NCI-H510A treated with DMSO at 0.1 percent for 48 hours (cell line): Measurements from ENCODE around the gene SIRPA.

Experiments
- DNase-seq: peaks from one replicate; lab custom pipeline; 2025; lab: John Stamatoyannopoulos, UW

The SIRPA gene

DNA sequence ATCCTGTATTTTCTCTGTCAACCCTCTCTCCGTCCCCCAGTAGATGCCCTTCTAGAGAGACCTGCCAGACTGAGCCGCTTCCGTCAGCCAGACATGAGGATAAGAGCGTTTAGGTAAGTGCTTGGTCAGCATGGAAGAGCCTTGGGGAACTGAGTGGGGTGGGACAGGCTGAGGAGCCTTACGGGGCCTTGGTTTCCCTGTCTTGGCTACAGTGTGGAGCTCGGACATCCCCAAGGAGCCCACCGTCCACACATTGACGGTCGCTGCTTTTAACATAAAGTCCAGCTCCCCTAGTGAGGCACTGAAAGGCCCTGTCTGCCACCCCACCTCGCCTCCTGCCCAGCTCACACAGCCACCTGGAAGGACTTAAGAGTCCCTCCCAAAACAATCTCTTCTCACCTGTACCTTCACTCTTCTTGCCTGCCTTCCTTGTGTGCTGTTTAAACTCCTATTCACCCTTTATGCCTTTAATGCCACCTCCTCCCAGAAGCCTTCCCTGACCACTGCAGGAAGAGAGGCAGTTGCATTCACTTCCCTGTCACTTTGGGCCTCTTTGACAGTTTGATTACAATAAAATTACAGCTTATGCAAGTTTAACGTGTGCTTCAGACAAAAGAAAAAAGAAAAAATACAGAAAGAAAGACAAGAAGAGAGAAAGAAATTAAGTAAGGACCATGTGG, 56.4 kb downstream of the SIRPA start:
- no peak for DNase-seq

DNA sequence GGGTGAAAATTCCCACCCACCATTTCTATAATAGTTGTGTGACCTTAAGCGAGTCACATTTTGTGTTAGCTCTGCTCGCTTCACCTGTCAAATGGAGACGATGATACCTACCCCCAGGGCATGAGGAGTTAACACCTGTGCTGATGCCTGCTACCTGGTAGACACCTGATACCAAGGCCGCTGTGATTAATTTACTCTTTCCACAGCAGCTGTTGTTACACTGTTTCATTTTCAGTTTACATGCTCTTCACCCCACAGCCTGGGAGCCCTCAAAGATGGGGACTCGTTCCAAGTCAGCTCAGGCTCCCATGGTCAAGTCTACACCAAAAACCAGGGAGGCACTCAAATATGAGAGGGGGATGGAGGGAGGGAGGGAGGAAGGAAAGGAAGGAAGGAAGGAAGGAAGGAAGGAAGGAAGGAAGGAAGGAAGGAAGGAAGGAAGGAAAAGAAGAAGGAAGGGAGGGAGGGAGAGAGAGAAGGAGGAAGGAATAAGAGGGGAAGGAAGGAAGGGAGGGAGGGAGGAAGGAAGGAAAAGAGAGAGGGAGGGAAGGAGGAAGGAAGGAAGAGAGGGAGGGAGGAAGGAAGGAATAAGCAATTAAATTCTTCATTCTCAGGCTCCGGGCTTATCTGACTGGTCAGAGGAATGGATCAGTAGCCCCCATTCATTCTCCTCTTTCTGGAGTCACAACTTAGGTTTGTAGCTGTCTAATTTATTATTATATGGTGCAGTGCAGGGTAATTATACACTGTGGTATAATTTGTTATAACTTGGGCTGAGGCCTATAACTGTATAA, 57.7 kb downstream of the SIRPA start:
- DNase-seq: no peak

DNA sequence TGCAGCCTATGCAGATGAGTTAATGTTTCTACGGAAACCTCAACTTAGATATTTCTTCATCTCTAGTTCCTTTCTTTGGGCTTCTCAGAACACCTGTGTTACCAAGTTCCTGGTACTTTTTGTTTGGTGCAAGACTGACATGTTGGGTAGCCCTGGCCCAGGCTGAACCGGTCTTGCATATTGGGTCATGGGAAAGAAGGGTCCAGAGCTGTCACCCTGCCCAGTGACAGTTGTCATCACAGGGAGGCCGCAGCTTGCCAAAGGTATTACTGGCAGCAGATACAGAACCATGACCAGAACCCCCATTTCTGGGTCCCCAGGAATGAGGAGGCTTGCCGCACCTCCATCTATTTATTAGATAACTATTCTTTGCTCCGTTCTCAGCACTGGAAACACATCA, 58.4 kb downstream of the SIRPA start:
- no peak for DNase-seq

DNA sequence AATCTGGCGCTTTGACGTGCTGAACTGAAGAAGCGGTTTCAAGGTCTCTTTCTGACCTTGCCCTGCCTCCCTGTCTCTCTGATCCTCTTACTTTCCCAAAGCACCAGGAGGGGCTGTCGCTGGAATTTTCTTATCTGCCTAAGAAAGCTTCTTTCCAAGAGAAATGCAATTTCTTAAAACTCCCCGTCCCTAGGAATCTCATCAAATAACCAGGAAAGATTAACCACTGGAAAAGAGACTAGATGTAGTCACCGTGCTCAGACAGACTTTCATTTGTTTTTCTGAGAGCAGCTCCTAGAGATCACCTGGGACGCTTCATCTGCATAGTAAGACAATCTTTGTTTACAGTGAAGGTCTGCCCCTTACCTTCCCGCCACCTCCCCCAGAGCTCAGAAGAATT, 60.0 kb downstream of the SIRPA start:
- no peak for DNase-seq

DNA sequence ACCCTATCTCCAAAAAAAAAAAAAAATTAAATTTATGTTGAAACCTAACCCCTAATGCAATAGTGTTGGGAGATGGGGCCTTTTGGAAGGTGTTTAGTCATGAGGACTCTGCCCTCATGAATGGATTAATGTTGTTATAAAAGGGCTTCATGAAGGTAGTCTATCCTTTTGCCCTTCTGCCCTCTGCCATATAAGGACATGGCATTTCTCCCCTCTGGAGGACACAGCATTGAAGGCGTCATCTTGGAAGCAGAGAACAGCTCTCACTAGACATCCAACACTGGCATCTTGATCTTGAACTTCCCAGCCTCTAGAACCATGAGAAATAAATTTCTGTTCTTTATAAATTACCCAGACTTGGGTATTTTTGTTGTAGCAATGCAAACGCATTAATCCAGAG, 63.2 kb downstream of the SIRPA start:
- DNase-seq: no peak

DNA sequence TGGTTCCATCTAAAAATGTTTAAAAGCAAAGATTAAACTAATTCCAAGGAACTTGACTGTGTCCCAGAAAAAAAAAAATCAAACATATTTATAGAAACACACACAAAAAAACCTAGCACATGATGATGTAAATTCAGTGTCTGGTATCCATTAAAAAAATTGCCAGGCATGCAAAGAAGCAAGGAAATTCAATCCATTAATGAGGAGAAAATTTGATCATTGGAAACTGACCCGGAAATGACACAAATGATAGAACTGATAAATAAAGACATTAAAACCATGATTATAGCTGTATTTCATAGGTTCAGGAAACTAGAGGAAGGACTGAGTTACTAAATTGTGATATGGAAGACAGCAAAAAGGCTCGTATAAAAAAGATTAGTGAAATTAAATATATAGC, 63.9 kb downstream of the SIRPA start:
- no peak for DNase-seq

DNA sequence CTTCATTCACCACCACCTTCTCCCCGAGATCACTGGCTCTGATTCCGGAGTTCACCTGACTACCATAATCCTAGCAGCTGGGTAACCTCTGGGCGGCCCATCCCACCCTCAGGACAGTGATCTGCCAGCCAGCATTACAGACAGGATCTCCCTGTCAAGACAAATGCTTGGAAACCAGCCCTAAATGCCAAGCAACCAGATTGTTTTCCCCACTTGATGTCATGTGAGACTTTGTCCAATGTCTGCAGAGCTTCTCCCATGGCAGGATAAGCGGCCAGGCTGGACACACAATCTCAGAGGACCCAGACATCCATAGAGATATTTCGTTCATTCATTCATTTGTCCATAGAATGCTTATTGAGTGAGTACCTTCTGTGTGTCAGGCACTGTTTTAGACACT, 66.2 kb downstream of the SIRPA start:
- no peak for DNase-seq

DNA sequence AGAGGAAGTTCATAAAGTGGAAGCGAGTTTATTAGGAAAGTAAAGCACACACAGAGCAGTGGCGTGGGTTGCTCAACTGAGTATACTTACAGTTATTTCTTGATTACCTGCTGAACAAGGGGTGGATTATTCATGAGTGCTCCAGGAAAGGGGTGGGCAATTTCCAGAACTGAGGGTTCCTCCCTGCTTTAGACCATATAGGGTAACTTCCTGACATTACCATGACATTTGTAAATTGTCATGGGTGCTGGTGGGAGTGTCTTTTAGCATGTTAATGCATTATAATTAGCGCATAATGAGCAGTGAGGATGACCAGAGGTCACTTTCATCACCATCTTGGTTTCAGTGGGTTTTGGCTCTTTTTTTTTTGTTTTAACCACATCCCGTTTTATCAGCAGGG, 68.9 kb downstream of the SIRPA start:
- no peak for DNase-seq

DNA sequence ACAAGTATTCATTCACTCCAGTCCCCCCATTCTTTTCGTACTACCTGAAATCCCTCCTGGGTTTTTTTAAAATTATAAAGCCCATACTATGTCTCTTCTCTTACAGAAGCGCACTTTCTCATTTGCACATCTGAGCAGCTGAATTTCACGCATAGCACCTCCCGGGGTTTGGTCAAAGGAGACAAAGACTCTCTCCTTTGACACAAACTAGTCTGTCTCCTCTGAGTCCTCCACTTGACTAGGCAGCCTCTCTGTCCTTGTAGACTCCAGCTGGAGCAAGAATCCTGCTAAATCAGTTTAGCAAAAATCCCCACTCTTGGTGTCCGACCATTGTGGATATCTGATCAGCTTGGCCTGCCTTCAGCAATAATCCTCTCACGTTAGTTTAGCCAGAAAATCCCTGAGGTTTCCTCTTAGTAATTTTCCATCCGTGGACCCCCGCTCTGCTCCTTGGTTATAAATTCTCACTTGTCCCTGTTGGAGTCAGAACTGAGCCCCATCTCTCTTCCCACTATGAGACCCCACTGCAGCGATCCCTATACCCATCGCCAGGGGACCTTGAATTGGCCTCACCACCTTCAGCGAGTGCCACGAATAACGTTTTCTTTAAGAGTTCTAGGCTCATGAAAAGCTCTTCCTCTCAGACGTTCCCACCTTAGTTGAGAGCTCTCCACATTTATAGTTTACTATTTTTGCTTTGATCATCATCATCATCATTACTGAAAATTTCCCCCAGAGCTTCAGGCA, 69.6 kb downstream of the SIRPA start:
- no peak for DNase-seq

DNA sequence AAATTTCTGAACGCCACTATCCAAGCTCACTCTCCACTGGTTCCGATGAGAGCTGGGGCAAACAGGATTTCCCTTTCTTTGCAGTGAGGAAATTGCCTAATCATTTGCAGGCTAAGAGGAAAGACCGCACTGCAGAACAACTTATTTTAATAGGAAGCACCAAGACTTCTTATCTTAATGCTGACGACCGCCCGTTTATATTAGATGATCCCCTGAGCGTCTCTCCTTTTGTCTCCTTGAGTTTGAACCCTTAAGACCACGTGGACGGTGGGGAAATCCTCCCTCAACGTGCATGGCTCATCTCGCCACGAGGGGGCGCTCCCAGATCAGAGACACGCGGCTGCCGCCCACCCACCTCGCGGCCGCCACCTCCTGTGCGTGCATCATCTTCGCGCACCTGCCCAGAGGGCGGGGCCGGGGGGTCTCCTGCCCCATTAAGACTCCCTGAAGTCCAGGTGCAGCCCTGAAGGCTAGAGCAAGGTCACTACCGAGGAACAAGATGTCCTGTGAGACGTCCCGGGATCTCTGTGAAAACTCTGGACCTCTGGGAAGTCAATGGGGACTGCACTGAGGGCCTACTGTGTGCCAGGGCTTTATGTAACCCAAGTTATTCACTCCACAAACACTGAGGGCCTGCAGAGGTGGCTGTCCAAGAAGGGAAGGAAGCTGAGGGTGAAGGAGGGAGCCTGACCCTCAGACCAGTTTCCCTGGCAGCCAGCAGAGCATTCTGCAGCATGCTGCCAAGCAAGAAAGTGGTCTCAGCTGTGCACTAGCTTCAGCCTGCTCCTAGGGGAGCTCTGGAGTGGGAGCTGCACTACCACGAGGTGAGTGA, 70.5 kb downstream of the SIRPA start:
- no peak for DNase-seq

DNA sequence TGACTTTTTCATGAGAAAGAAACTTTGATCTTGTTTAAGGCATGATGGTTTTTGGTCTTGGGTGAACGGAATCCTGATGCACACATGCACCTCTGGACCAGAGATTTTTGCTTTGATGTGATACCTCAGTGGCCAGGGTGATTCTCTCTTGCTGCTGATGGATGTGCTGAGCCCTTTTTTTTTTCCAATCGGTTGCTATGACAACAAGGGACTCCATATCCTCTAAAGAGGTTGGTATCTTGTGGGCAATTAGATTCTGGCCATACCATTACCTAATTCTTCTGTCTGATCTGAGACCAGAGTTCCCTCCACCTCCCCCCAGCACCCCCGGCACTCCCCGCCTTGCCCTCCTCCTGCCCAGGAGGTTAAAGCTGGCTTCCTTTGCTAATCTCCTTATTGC, 73.8 kb downstream of the SIRPA start:
- DNase-seq: no peak

DNA sequence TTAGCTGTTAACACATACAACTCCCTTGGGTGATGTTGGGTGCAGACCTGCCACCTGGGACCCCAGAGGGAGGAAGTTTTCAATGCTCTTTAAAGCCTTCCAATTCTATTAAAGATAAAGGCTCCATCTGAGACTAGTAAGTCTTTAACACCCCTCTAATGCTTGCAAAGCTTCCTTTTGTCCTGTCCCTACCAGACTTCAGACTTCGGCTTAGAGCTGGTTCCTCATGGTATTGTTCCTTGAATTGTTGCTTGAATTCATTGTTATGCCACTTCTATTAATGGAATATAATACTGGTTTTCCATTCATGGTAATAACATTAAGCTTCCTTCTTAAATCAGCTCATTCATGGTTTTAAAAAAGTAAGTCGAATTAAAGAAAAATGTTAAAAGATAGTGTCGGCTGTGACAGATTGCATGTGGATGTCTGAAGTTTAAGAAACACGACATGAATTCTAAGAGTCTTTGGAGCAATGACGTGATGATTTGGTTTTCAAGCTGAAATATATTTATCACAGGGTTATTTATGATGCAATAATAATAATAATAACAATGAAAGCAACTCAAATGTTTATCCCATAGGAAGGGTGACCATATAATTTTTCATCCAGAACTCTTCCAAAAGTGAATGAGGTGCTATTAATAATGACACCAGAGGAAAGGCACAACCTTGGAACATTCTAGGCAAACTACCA, 76.8 kb downstream of the SIRPA start:
- DNase-seq: no peak

DNA sequence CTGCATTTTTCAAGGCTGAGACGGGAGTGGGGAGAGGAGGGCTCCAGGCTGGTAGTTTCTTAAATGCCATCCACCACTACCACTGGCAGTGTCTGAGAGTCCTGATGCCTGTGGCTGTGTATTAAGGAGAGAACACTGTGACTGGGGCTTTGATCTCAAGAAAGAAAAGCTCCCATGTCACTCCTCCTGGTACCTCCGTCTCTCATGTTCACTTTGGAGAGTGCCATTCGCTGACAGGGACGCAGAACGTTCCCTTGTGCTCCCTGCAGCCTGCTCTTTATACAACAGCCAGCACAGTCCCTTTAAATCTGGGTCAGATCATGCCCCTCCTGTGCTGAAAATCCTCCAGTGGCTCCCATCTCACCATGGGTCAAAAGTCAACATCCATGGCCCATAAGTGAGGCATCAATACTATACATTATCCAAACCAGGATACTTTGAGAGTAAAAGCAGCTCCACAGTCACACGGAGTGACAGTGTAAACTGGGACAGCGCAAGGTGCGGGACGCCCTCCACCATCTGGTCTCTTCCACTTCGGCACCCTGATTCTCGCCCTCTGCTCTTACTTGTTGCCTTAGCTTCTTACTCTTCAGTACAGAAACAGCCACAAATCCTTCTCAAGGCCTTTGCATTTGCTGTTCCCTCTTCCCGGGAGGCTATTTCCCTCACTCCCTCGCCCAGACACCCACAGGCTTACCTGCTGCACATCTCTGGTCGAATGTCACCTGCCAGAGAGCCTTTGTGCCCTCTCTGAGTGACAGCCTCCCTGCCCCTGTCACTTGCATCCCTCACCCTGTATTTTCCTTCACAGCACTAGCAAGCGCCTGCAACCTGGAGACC, 78.6 kb downstream of the SIRPA start:
- no peak for DNase-seq

DNA sequence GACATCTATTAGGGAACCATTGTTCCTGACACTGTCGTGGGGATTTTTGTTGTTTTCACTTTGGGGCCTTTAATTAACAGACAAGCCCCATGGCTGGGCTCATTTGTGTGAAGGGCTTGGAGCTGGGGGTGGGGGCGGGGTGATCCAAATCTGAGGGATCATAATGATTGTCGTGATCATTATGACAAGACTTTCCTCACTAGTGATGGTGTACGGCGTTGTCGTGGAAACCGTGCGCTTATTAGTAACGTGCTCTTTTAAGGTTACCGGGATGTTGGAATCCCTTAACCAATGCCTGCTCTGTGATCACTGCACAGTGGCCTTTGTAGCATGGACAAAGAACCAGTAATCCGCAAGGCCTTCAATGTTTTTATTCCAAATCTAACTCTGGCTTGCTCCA, 80.1 kb downstream of the SIRPA start:
- DNase-seq: no peak

DNA sequence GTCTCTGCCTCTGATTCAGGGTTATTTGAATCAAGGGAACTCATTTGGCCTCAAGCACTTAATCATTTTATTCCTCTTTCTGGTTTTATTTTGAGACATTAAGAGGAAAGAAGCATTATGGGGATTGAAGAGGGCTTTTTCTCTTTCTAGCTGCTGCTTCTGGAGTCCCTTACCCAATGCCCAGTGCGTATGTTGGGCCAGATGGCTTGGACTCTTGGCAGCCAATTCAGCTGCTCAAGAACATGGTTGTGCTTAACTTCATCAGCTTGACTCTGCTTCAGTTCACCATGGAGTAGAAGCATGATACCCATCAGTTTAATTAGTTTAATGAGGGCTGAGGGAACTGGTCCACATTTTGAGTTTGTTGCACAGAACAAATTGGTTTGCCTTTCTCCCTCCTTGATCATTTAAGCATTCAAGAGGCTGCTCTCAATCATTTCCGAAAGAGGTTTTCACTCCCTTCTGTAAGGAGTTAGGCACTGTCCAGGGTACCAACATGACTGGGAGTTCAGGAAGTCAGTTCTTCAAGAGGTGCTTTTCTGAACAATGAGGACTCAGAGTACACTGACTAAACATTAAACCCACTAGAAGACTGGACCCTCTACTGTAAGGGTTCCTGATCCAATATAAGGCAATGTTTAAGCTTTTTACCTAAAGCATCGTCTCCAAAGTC, 84.0 kb downstream of the SIRPA start:
- no peak for DNase-seq

DNA sequence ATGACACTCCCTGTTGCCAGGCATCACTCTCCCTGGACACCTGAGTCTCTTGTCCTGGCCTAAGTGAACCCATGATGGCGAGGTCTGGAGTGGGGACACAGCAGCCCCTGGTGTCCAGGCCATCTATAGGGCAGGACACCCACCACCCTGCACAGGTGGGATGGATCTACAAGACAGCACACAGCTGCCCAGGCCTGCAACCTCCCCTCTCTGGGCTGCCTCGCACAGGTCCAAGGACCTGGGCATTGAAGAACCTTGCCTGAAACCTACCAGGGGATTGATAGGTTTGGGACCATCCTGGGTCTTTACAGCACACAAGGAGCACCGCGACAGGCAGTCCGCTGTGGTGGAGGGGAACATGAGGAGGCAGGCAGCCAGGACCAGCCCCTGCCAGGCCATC, 87.5 kb downstream of the SIRPA start:
- DNase-seq: no peak

DNA sequence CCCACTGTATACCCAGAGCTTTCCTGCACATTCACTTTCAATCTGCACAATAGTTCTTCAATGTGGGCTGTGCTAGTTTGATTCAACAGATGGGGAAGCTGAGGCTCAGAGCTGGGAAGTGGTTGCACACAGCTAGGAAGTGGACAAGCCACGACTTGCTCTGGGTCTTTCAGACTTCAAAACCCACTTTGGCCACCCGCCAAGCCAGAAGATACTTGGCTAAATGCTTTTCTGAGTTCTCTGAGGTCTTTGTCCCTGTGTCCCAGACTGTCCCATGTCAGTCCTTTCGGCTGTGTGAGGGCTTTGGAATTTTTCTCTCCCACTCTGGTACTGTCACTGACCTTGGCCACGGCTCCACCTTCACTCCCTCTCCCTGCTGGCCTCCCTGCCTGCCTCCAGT, 88.1 kb downstream of the SIRPA start:
- DNase-seq: no peak

DNA sequence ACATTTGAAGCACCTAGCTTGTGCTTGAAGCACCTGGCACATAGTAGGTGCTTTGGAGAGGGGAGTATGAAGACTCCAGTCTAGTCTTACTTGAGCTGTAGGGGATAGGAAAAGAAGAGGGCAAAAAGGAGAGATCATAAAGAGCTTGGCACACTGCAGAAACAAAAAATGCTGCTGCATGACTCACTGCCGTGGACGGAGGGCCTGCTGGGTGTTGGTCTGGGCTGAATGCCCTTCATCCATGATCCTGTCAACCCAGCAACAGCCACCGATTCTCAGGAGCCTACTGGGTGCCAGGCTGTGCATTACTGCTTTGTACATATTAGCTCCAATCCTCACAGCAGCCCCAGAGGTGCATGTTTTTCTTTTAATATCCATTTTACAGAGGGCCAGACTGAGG, 92.6 kb downstream of the SIRPA start:
- DNase-seq: no peak
